Effector memory CD4-positive, alpha-beta T cell (primary cell): ENCODE data around the gene ASTN2.

Experiments
- DNase-seq, 3 donors: peaks; one replicate each; pipeline ENCODE4 v3.0.0-alpha.2; 2020
- H3K27ac ChIP-seq: 2 replicates; pipeline ENCODE4 v1.7.0; 2013; ENCODE audit warnings: mild to moderate bottlenecking, low read length, moderate library complexity; ENCODE audit not compliant: insufficient read depth, poor library complexity, severe bottlenecking
- H3K27me3 ChIP-seq: replicated peaks from 2 replicates; pipeline ENCODE4 v1.7.0; 2013; ENCODE audit warnings: mild to moderate bottlenecking, low read length; ENCODE audit not compliant: insufficient read depth, control insufficient read depth, poor library complexity, severe bottlenecking
- H3K36me3 ChIP-seq: 2 replicates; pipeline ENCODE4 v1.7.0; 2013; ENCODE audit warnings: mild to moderate bottlenecking, low read length, moderate library complexity; ENCODE audit not compliant: control insufficient read depth, insufficient read depth
- H3K4me1 ChIP-seq: 2 replicates; pipeline ENCODE4 v1.7.0; 2013; ENCODE audit warnings: low read length, mild to moderate bottlenecking; ENCODE audit not compliant: control insufficient read depth, insufficient read depth, poor library complexity, severe bottlenecking
- H3K4me3 ChIP-seq: 2 replicates; pipeline ENCODE4 v1.7.0; 2013; ENCODE audit warnings: low read length, low read depth, mild to moderate bottlenecking; ENCODE audit not compliant: insufficient read depth, poor library complexity, severe bottlenecking
- H3K9me3 ChIP-seq: 2 replicates; pipeline ENCODE4 v1.7.0; 2013; ENCODE audit warnings: mild to moderate bottlenecking, low read length, moderate library complexity; ENCODE audit not compliant: control insufficient read depth

ASTN2 gene

GRCh38 chr9:116661037-116661954, 753.6 kb downstream of the ASTN2 start:
- H3K4me3 ChIP-seq = no peak overlapping the region
- H3K27ac ChIP-seq = no peak overlapping the region
- no peaks in the 10 kb centered on the region for H3K27me3 ChIP-seq
- no peaks in the 10 kb centered on the region for H3K4me1 ChIP-seq
- no peaks in the 10 kb centered on the region for H3K9me3 ChIP-seq
- no peaks in the 10 kb centered on the region for H3K36me3 ChIP-seq
- DNase-seq = no peak

- Histone ChIP-seq H3K27ac (no peak overlapping the region), H3K27me3 (no peaks in the 10 kb centered on the region), H3K36me3 (no peaks in the 10 kb centered on the region), H3K4me3 (no peak overlapping the region), H3K9me3 (no peaks in the 10 kb centered on the region), H3K4me1 (no peaks in the 10 kb centered on the region)
- DNase-seq = no peak
Observed at GRCh38 chr9:116658265-116658664, 756.6 kb downstream of the ASTN2 start.

- DNase-seq = no peak
- Histone ChIP-seq H3K27me3 (no peaks in the 10 kb centered on the region), H3K36me3 (no peaks in the 10 kb centered on the region), H3K9me3 (no peaks in the 10 kb centered on the region), H3K27ac (no peak overlapping the region), H3K4me1 (no peaks in the 10 kb centered on the region), H3K4me3 (no peak overlapping the region)
Observed at GRCh38 chr9:116656977-116657376, 757.9 kb downstream of the ASTN2 start.

GRCh38 chr9:116656501-116656971, 758.3 kb downstream of the ASTN2 start:
- H3K27ac ChIP-seq = no peak overlapping the region
- H3K36me3 ChIP-seq = no peaks in the 10 kb centered on the region
- no peaks in the 10 kb centered on the region for H3K9me3 ChIP-seq
- H3K4me3 ChIP-seq = no peak overlapping the region
- H3K4me1 ChIP-seq = no peaks in the 10 kb centered on the region
- DNase-seq = no peak
- no peaks in the 10 kb centered on the region for H3K27me3 ChIP-seq

GRCh38 chr9:116654059-116654355, 760.9 kb downstream of the ASTN2 start:
- no peak overlapping the region for H3K4me3 ChIP-seq
- H3K27me3 ChIP-seq = no peaks in the 10 kb centered on the region
- DNase-seq = no peak
- H3K27ac ChIP-seq = no peak overlapping the region
- H3K9me3 ChIP-seq = no peaks in the 10 kb centered on the region
- no peaks in the 10 kb centered on the region for H3K36me3 ChIP-seq
- no peaks in the 10 kb centered on the region for H3K4me1 ChIP-seq

- H3K27ac ChIP-seq = no peak overlapping the region
- no peaks in the 10 kb centered on the region for H3K9me3 ChIP-seq
- no peak overlapping the region for H3K4me3 ChIP-seq
- DNase-seq = no peak
- H3K4me1 ChIP-seq = no peaks in the 10 kb centered on the region
- H3K36me3 ChIP-seq = no peaks in the 10 kb centered on the region
- no peaks in the 10 kb centered on the region for H3K27me3 ChIP-seq
Observed at GRCh38 chr9:116653348-116654058, 761.4 kb downstream of the ASTN2 start.

- H3K4me1 ChIP-seq = no peaks in the 10 kb centered on the region
- H3K9me3 ChIP-seq = no peaks in the 10 kb centered on the region
- no peak for DNase-seq
- no peaks in the 10 kb centered on the region for H3K36me3 ChIP-seq
- no peaks in the 10 kb centered on the region for H3K27me3 ChIP-seq
- no peak overlapping the region for H3K4me3 ChIP-seq
- no peak overlapping the region for H3K27ac ChIP-seq
Observed at GRCh38 chr9:116647515-116647809, 767.4 kb downstream of the ASTN2 start.

GRCh38 chr9:116646661-116647514, 768.0 kb downstream of the ASTN2 start:
- H3K4me3 ChIP-seq = no peak overlapping the region
- no peaks in the 10 kb centered on the region for H3K9me3 ChIP-seq
- H3K27ac ChIP-seq = no peak overlapping the region
- H3K36me3 ChIP-seq = no peaks in the 10 kb centered on the region
- DNase-seq = no peak
- H3K4me1 ChIP-seq = no peaks in the 10 kb centered on the region
- no peaks in the 10 kb centered on the region for H3K27me3 ChIP-seq

GRCh38 chr9:116644091-116644688, 770.7 kb downstream of the ASTN2 start:
- no peak overlapping the region for H3K4me3 ChIP-seq
- no peak for DNase-seq
- no peaks in the 10 kb centered on the region for H3K4me1 ChIP-seq
- no peaks in the 10 kb centered on the region for H3K36me3 ChIP-seq
- no peaks in the 10 kb centered on the region for H3K9me3 ChIP-seq
- H3K27me3 ChIP-seq = no peaks in the 10 kb centered on the region
- no peak overlapping the region for H3K27ac ChIP-seq
